ENCODE measurements around the gene EML6. TPM values are rescaled to one million over a fixed set of nuclear protein-coding genes. Genes with fewer than 3 reads are reported as not detected.

Gene EML6
- total and polyA plus RNA-seq, 2 experiments from 2014 or later = 2.7 to 6.2 TPM

DNA sequence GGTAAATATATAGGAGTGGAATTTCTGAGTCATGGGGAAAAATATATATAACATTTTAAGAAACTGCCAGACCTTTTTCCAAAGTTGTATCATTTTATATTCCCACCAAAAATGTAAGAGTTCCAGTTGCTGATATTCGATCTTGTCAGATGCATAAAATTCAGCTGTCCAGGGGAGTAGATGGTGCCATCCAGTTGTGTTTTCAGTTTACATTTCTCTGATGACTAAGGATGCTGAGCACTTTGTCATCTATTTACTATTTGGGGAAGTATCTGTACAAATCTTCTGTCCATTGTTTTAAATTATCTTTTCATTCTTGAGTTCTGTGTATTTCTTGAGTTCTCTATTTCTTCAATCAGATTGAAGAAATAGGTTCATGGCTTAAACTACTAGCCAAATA lies 200.7 kb downstream of the EML6 start:
- no peak overlapping the region for H3K4me3 ChIP-seq
- no peaks in the 10 kb centered on the region for H3K27me3 ChIP-seq (ENCODE audit: insufficient read depth)
- no peaks in the 10 kb centered on the region for H3K4me1 ChIP-seq (ENCODE audit: insufficient read depth)
- H3K79me2 ChIP-seq (replicated peaks; ENCODE audit: insufficient read depth) = no peaks in the 10 kb centered on the region
- peaks cover 2% of the 10 kb centered on the region for H3K27me3 Mint-ChIP-seq (ENCODE audit: insufficient read depth, low read depth, poor library complexity)
- H3K4me2 ChIP-seq = no peak overlapping the region
- TF ChIP-seq NANOG (IDR thresholded peaks at IDR 0.05; ENCODE audit: borderline replicate concordance) = no peak
- no peak for TF ChIP-seq EZH2 (IDR thresholded peaks at IDR 0.05; ENCODE audit: low read depth, unreplicated experiment)
- TF ChIP-seq ZNF462 (CRISPR knock-in tag; IDR thresholded peaks at IDR 0.05) = no peak
- TF ChIP-seq ZNF114 (CRISPR knock-in tag; IDR thresholded peaks at IDR 0.05) = no peak
- TF ChIP-seq ETS1 (IDR thresholded peaks at IDR 0.05) = no peak
- TF ChIP-seq POLR2AphosphoS5 (IDR thresholded peaks at IDR 0.05; ENCODE audit: low read depth) = no peak
- TF ChIP-seq, protein P1, sequence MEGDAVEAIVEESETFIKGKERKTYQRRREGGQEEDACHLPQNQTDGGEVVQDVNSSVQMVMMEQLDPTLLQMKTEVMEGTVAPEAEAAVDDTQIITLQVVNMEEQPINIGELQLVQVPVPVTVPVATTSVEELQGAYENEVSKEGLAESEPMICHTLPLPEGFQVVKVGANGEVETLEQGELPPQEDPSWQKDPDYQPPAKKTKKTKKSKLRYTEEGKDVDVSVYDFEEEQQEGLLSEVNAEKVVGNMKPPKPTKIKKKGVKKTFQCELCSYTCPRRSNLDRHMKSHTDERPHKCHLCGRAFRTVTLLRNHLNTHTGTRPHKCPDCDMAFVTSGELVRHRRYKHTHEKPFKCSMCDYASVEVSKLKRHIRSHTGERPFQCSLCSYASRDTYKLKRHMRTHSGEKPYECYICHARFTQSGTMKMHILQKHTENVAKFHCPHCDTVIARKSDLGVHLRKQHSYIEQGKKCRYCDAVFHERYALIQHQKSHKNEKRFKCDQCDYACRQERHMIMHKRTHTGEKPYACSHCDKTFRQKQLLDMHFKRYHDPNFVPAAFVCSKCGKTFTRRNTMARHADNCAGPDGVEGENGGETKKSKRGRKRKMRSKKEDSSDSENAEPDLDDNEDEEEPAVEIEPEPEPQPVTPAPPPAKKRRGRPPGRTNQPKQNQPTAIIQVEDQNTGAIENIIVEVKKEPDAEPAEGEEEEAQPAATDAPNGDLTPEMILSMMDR (conservative IDR thresholded peaks at IDR 0.05; ENCODE audit: low read depth in 2 of 2) = no peak
- TF ChIP-seq CREB1 (CRISPR knock-in tag; IDR thresholded peaks at IDR 0.05; ENCODE audit: low read depth) = no peak
- no peak for TF ChIP-seq ZNF331 (CRISPR knock-in tag; IDR thresholded peaks at IDR 0.05; ENCODE audit: low read depth)
- TF ChIP-seq JUNB (IDR thresholded peaks at IDR 0.05; ENCODE audit: unreplicated experiment) = no peak
- TF ChIP-seq, protein P2, sequence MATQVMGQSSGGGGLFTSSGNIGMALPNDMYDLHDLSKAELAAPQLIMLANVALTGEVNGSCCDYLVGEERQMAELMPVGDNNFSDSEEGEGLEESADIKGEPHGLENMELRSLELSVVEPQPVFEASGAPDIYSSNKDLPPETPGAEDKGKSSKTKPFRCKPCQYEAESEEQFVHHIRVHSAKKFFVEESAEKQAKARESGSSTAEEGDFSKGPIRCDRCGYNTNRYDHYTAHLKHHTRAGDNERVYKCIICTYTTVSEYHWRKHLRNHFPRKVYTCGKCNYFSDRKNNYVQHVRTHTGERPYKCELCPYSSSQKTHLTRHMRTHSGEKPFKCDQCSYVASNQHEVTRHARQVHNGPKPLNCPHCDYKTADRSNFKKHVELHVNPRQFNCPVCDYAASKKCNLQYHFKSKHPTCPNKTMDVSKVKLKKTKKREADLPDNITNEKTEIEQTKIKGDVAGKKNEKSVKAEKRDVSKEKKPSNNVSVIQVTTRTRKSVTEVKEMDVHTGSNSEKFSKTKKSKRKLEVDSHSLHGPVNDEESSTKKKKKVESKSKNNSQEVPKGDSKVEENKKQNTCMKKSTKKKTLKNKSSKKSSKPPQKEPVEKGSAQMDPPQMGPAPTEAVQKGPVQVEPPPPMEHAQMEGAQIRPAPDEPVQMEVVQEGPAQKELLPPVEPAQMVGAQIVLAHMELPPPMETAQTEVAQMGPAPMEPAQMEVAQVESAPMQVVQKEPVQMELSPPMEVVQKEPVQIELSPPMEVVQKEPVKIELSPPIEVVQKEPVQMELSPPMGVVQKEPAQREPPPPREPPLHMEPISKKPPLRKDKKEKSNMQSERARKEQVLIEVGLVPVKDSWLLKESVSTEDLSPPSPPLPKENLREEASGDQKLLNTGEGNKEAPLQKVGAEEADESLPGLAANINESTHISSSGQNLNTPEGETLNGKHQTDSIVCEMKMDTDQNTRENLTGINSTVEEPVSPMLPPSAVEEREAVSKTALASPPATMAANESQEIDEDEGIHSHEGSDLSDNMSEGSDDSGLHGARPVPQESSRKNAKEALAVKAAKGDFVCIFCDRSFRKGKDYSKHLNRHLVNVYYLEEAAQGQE (IDR thresholded peaks at IDR 0.05; ENCODE audit: unreplicated experiment) = no peak
- no peaks in the 10 kb centered on the region for H3K36me3 Mint-ChIP-seq (ENCODE audit: low read depth)
- 0 out of 3 replicates have a peak, but pooled peaks cover 3% of the 10 kb centered on the region for H3K9me3 Mint-ChIP-seq
- DNase-seq (ENCODE audit: low spot score) = no peak
- H3K27ac Mint-ChIP-seq = no peak overlapping the region
- no peak overlapping the region for H3K4me3 Mint-ChIP-seq
- no peaks in the 10 kb centered on the region for H3K36me3 ChIP-seq (ENCODE audit: insufficient read depth)
- H2AFZ ChIP-seq = no peak overlapping the region
- no peak overlapping the region for H3K27ac ChIP-seq (ENCODE audit: low read depth)
- no peaks in the 10 kb centered on the region for H3F3A ChIP-seq (replicated peaks; ENCODE audit: low read depth)
- H3K4me1 Mint-ChIP-seq = no peaks in the 10 kb centered on the region; the same call in 2 of the 3 replicates
- ATAC-seq = no peak
- H4K20me1 ChIP-seq (replicated peaks; ENCODE audit: insufficient read depth) = no peaks in the 10 kb centered on the region
- no peaks in the 10 kb centered on the region for H3K9me2 ChIP-seq (ENCODE audit: insufficient read depth)

All from GM23338 (cell line).